Left ventricle myocardium inferior (tissue), 1 donor: ENCODE measurements around the gene MESP1. TPM values are rescaled to one million over a fixed set of nuclear protein-coding genes. Genes with fewer than 3 reads are reported as not detected.

Source experiments
- DNase-seq: peaks from one replicate; pipeline ENCODE4 v3.0.0-alpha.2; 2020
- H3K27ac ChIP-seq: fragments of 200-600 bp; replicated peaks from 2 replicates; pipeline ENCODE4 v1.8.0; 2021
- H3K27me3 ChIP-seq: fragments of 200-600 bp; 2 replicates; pipeline ENCODE4 v1.8.0; 2021; ENCODE audit warnings: low read depth
- H3K36me3 ChIP-seq: fragments of 200-600 bp; 2 replicates; pipeline ENCODE4 v1.8.0; 2021
- H3K4me1 ChIP-seq: fragments of 200-600 bp; 2 replicates; pipeline ENCODE4 v1.8.0; 2021
- H3K4me3 ChIP-seq: fragments of 200-600 bp; 2 replicates; pipeline ENCODE4 v1.8.0; 2021; ENCODE audit warnings: mild to moderate bottlenecking, moderate library complexity
- H3K9me3 ChIP-seq: fragments of 200-600 bp; replicated peaks from 2 replicates; pipeline ENCODE4 v1.8.0; 2021
- CTCF ChIP-seq: fragments of 200-600 bp; IDR thresholded peaks from 2 replicates; pipeline ENCODE4 v1.8.0; 2021; ENCODE audit warnings: antibody characterized with exemption, mild to moderate bottlenecking, borderline replicate concordance
- intact Hi-C: fragments of 100-400 bp; cut with micrococcal nuclease; formaldehyde crosslinking; loops from one replicate; pipeline ENCODE4 v1.11.0; 2022
- total RNA-seq: library from RNA; stranded (reverse); fragmentation: NEBNext Ultra II Directional; extraction: Animal tissue kit (Norgen Biotek cat#: 25700); gene quantifications from one replicate; pipeline ENCODE4 v1.2.1, GENCODE V29; 2021
- donor health status: DM: no; HTN: yes; CAD: no; lungs with severe emphysema.

The MESP1 gene
- total RNA-seq, 1 donor from 2014 or later = 8.4 TPM

GRCh38 chr15:89787944-89788343 is 36.9 kb upstream of the MESP1 start:
- Histone ChIP-seq H3K27ac (no peak overlapping the region), H3K9me3 (peaks cover 23% of the 10 kb centered on the region), H3K4me1 (no peaks in the 10 kb centered on the region), H3K27me3 (no peaks in the 10 kb centered on the region), H3K36me3 (peaks cover 10% of the 10 kb centered on the region), H3K4me3 (no peak overlapping the region)
- no peak for DNase-seq
- intact Hi-C loops = no loop called here
- TF ChIP-seq CTCF = no peak

- peaks cover 23% of the 10 kb centered on the region for H3K9me3 ChIP-seq
- H3K4me3 ChIP-seq = no peak overlapping the region
- peaks cover 10% of the 10 kb centered on the region for H3K36me3 ChIP-seq
- no peak for TF ChIP-seq CTCF
- no peaks in the 10 kb centered on the region for H3K27me3 ChIP-seq
- H3K27ac ChIP-seq = no peak overlapping the region
- intact Hi-C loops = no loop called here
- H3K4me1 ChIP-seq = no peaks in the 10 kb centered on the region
- no peak for DNase-seq
These were observed 34.7 kb upstream of the MESP1 start for GRCh38 chr15:89785774-89786140.

GRCh38 chr15:89785064-89785773 is 34.2 kb upstream of the MESP1 start:
- peak overlapping the region; percentile 8 for H3K27ac ChIP-seq
- no peak overlapping the region for H3K4me3 ChIP-seq
- no peaks in the 10 kb centered on the region for H3K4me1 ChIP-seq
- DNase-seq = no peak
- H3K36me3 ChIP-seq = peaks cover 10% of the 10 kb centered on the region
- TF ChIP-seq CTCF = no peak
- intact Hi-C loops = no loop called here
- no peaks in the 10 kb centered on the region for H3K27me3 ChIP-seq
- H3K9me3 ChIP-seq = peaks cover 23% of the 10 kb centered on the region

GRCh38 chr15:89784686-89784960 is 33.6 kb upstream of the MESP1 start:
- Histone ChIP-seq H3K4me3 (no peak overlapping the region), H3K27me3 (no peaks in the 10 kb centered on the region), H3K27ac (no peak overlapping the region), H3K9me3 (peaks cover 23% of the 10 kb centered on the region), H3K4me1 (no peaks in the 10 kb centered on the region), H3K36me3 (peaks cover 10% of the 10 kb centered on the region)
- DNase-seq = no peak
- intact Hi-C loops = no loop called here
- no peak for TF ChIP-seq CTCF

GRCh38 chr15:89783861-89784685 is 33.0 kb upstream of the MESP1 start:
- TF ChIP-seq CTCF = no peak
- H3K4me3 ChIP-seq = no peak overlapping the region
- no peaks in the 10 kb centered on the region for H3K27me3 ChIP-seq
- DNase-seq = no peak
- peaks cover 23% of the 10 kb centered on the region for H3K9me3 ChIP-seq
- no peak overlapping the region for H3K27ac ChIP-seq
- intact Hi-C loops = no loop called here
- H3K36me3 ChIP-seq = peaks cover 10% of the 10 kb centered on the region
- no peaks in the 10 kb centered on the region for H3K4me1 ChIP-seq
